Loucy (cell line): ENCODE results near the gene MGLL.

Experiments
- H2AFZ ChIP-seq: fragments of 200-600 bp; sonication (generic); 2 replicates; pipeline ENCODE4 v1.6.0; 2016; ENCODE audit warnings: antibody characterized with exemption, mild to moderate bottlenecking, low read length, moderate library complexity
- H3F3A ChIP-seq: fragments of 200-600 bp; 2 replicates; pipeline ENCODE4 v1.6.0; 2016; ENCODE audit warnings: antibody characterized with exemption, low read depth, mild to moderate bottlenecking
- H3K27me3 ChIP-seq: fragments of 200-600 bp; sonication (generic); 2 replicates; pipeline ENCODE4 v1.6.1; 2014; ENCODE audit warnings: low read length, mild to moderate bottlenecking; ENCODE audit not compliant: insufficient read depth, poor library complexity, severe bottlenecking
- H3K36me3 ChIP-seq: fragments of 200-600 bp; sonication (generic); 2 replicates; pipeline ENCODE4 v1.6.1; 2016; ENCODE audit warnings: low read length; ENCODE audit not compliant: insufficient read depth
- H3K4me1 ChIP-seq: fragments of 200-600 bp; sonication (generic); 2 replicates; pipeline ENCODE4 v1.5.1; 2014; ENCODE audit warnings: low read length, mild to moderate bottlenecking; ENCODE audit not compliant: insufficient read depth, poor library complexity, severe bottlenecking
- H3K4me2 ChIP-seq: fragments of 200-600 bp; sonication (generic); 2 replicates; pipeline ENCODE4 v1.6.0; 2014; ENCODE audit warnings: antibody characterized with exemption, low read length, low read depth, mild to moderate bottlenecking; ENCODE audit not compliant: poor library complexity, severe bottlenecking
- H3K4me3 ChIP-seq: fragments of 200-600 bp; sonication (generic); 2 replicates; pipeline ENCODE4 v1.5.1; 2014; ENCODE audit warnings: low read length, mild to moderate bottlenecking, mixed read lengths; ENCODE audit not compliant: poor library complexity, severe bottlenecking
- H3K79me2 ChIP-seq: fragments of 200-600 bp; sonication (generic); 2 replicates; pipeline ENCODE4 v1.6.1; 2014; ENCODE audit warnings: low read length; ENCODE audit not compliant: insufficient read depth
- H3K9ac ChIP-seq: fragments of 200-600 bp; sonication (generic); 2 replicates; pipeline ENCODE4 v1.6.0; 2014; ENCODE audit warnings: mild to moderate bottlenecking, low read depth, low read length, moderate library complexity; ENCODE audit not compliant: poor library complexity, severe bottlenecking
- H3K9me2 ChIP-seq: fragments of 200-600 bp; sonication (generic); replicated peaks from 2 replicates; pipeline ENCODE4 v1.6.1; 2016; ENCODE audit warnings: low read depth, low read length, mixed read lengths
- H3K9me3 ChIP-seq: fragments of 200-600 bp; sonication (generic); 2 replicates; pipeline ENCODE4 v1.6.1; 2014; ENCODE audit warnings: mild to moderate bottlenecking, antibody characterized with exemption, low read length, low read depth; ENCODE audit not compliant: insufficient read depth
- H4K20me1 ChIP-seq: fragments of 200-600 bp; sonication (generic); 2 replicates; pipeline ENCODE4 v1.6.0; 2014; ENCODE audit warnings: antibody characterized with exemption, low read length, mild to moderate bottlenecking; ENCODE audit not compliant: insufficient read depth, poor library complexity, severe bottlenecking
- EZH2phosphoT487 ChIP-seq: fragments of 200-600 bp; IDR thresholded peaks from 2 replicates; pipeline ENCODE4 v1.6.1; 2018; ENCODE audit warnings: antibody characterized with exemption, mild to moderate bottlenecking, moderate library complexity, borderline replicate concordance
- TF ChIP-seq, protein P1 (sequence below): fragments of 200-600 bp; sonication (generic); conservative IDR thresholded peaks from 2 replicates; pipeline ENCODE4 v1.5.1; 2014; ENCODE audit warnings: mild to moderate bottlenecking, antibody characterized with exemption, low read length

The MGLL gene

DNA sequence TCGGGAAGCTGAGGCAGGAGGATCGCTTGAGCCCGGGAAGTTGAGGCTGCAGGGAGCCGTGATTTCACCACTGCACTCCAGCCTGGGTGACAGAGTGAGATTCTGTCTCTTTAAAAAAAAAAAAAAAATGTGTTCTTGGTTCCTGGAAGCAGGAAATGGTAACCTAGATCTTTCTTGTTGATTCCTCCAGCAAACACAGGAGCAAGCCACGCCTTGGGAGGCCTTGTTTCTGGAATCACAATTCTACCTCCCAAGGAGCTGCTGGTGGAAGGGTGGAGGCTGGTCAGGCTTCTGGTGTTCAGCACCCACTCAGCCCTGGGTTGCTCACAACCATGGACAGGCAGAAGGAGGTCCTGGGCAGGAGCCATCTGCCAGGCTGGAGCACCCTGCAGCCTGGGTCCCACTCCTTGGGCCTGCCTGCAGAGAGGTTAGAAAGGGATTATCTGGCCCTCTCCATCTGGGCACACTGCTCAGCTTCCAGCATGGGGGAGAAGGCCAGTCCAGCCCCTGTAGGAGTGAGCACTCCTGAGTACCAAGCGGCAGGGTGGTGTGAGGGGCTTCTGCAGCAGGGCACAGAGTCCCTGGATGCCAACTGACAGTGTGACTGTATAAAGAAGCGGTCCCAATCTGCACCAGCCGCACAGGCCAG, 84.0 kb downstream of the MGLL start:
- H3K9me2 ChIP-seq: no peaks in the 10 kb centered on the region
- no peak overlapping the region for H2AFZ ChIP-seq
- H3K9me3 ChIP-seq: no peaks in the 10 kb centered on the region
- H3K79me2 ChIP-seq: peaks cover 74% of the 10 kb centered on the region
- no peak overlapping the region for H3K4me3 ChIP-seq
- no peaks in the 10 kb centered on the region for H3F3A ChIP-seq
- H3K4me2 ChIP-seq: peak overlapping the region; percentile 18
- peaks cover 32% of the 10 kb centered on the region for H4K20me1 ChIP-seq
- H3K4me1 ChIP-seq: peaks cover 57% of the 10 kb centered on the region
- H3K9ac ChIP-seq: no peak overlapping the region
- H3K27me3 ChIP-seq: no peaks in the 10 kb centered on the region
- peaks cover 15% of the 10 kb centered on the region; the same call in 1 of the 2 replicates for H3K36me3 ChIP-seq
- TF ChIP-seq EZH2phosphoT487: no peak
- TF ChIP-seq, protein P1, sequence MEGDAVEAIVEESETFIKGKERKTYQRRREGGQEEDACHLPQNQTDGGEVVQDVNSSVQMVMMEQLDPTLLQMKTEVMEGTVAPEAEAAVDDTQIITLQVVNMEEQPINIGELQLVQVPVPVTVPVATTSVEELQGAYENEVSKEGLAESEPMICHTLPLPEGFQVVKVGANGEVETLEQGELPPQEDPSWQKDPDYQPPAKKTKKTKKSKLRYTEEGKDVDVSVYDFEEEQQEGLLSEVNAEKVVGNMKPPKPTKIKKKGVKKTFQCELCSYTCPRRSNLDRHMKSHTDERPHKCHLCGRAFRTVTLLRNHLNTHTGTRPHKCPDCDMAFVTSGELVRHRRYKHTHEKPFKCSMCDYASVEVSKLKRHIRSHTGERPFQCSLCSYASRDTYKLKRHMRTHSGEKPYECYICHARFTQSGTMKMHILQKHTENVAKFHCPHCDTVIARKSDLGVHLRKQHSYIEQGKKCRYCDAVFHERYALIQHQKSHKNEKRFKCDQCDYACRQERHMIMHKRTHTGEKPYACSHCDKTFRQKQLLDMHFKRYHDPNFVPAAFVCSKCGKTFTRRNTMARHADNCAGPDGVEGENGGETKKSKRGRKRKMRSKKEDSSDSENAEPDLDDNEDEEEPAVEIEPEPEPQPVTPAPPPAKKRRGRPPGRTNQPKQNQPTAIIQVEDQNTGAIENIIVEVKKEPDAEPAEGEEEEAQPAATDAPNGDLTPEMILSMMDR: no peak

DNA sequence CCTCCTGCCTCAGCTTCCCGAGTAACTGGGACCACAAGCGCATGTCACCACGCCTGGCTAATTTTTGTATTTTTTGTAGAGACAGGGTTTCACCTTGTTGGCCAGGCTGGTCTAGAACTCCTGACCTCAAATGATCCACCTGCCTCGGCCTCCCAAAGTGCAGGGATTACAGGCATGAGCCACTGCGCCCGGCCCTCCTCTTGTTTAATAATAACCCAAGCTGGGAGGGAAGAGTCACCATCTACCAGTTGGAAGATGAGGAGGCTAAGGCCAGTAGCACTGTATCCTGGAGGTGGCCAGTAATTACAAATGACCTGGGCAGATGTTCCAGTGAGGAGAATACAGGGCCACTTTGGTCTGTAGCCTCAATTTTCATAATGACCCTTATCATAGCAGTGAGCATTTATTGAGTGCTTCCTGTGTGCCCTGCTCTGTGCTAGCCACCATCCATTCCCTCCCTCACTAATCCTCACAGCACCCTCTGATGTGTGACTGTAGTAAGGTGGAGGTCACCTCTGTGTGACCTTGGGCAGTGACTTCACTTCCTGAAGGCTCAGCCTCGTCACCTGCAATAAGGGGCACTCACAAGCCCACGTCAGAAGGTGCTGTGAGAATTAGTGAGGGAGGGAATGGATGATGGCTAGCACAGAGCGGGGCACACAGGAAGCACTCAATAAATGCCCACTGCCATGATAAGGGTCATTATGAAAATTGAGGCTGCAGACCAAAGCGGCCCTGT, 85.3 kb downstream of the MGLL start:
- Histone ChIP-seq H3K27me3 (no peaks in the 10 kb centered on the region), H4K20me1 (peaks cover 34% of the 10 kb centered on the region), H3K9ac (no peak overlapping the region), H3K9me2 (no peaks in the 10 kb centered on the region), H3K4me3 (no peak overlapping the region), H3K36me3 (peaks cover 16% of the 10 kb centered on the region; the same call in 1 of the 2 replicates), H3K79me2 (peaks cover 81% of the 10 kb centered on the region), H3K4me1 (peaks cover 57% of the 10 kb centered on the region), H3K4me2 (no peak overlapping the region), H2AFZ (no peak overlapping the region), H3K9me3 (no peaks in the 10 kb centered on the region), H3F3A (no peaks in the 10 kb centered on the region)
- TF ChIP-seq, protein P1: no peak
- no peak for TF ChIP-seq EZH2phosphoT487

DNA sequence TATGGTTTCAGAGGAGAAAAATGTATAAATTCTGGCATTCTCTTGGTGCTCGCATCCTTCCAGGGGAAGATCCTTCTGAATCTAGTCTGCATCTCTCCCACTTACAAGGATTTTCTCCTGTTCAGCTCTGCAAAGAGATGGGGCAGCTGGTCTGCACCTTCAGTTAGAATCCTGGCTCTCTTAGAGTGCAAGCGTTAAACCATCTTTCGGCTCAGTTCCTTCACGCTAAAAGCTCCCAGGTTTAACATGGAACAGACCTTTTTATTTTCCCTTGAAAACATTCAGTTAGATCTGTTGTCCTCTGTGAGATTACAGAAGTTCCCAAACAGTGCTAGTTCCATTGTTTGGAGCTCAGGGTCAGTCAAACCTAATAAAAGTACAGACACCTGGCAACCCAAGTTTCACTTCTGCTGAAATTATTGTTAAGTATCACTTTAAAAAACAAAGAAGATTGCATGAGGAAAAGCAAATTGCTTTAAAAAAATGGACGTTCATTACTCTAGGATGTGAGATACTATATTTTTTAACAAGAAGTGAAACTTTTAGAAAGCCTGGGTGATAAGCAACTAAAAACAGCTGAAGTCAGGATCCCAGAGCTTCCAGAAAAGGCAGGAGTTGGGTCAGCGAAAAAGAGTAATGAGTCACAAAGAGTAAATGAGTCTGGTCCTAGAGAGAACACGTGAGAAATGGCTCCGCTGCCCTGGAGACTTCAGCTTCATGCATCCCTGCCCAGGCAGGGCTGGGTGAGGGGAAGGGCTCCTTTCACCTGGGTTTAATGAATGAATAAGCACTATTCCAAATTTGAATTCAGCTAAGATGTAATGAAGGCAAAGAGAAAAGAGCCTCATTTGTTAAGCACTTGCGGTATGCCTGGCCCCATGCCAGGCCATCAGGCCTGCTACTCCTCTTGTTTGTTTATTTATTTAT, 86.3 kb downstream of the MGLL start:
- TF ChIP-seq, protein P1: no peak
- no peak for TF ChIP-seq EZH2phosphoT487
- Histone ChIP-seq H2AFZ (no peak overlapping the region), H3F3A (no peaks in the 10 kb centered on the region), H3K4me3 (no peak overlapping the region), H3K9me3 (no peaks in the 10 kb centered on the region), H3K9ac (no peak overlapping the region), H3K36me3 (peaks cover 15% of the 10 kb centered on the region; the same call in 1 of the 2 replicates), H4K20me1 (peaks cover 34% of the 10 kb centered on the region), H3K79me2 (peaks cover 77% of the 10 kb centered on the region), H3K27me3 (no peaks in the 10 kb centered on the region), H3K4me1 (peaks cover 57% of the 10 kb centered on the region), H3K9me2 (no peaks in the 10 kb centered on the region), H3K4me2 (peak overlapping the region; percentile 83)
